Endothelial cell of umbilical vein (primary cell): Measurements from ENCODE around the gene SOX8.

Experiments used
- EZH2 ChIP-seq: IDR thresholded peaks from 2 replicates; pipeline ENCODE4 v1.6.1; 2012; ENCODE audit warnings: borderline replicate concordance, low read depth, mild to moderate bottlenecking, moderate library complexity, low read length, inconsistent platforms; ENCODE audit not compliant: severe bottlenecking
- FOS ChIP-seq: IDR thresholded peaks from 2 replicates; pipeline ENCODE4 v1.6.1; 2011; ENCODE audit warnings: mild to moderate bottlenecking, low read length, moderate library complexity, borderline replicate concordance; ENCODE audit not compliant: insufficient read depth
- MAX ChIP-seq: IDR thresholded peaks from 2 replicates; pipeline ENCODE4 v1.6.1; 2011; ENCODE audit not compliant: insufficient read depth, insufficient read length
- MYC ChIP-seq: IDR thresholded peaks from one replicate; pipeline ENCODE4 v1.6.1; 2011; ENCODE audit warnings: mild to moderate bottlenecking, low read depth, low read length
- POLR2A ChIP-seq: IDR thresholded peaks from 2 replicates; pipeline ENCODE4 v1.6.1; 2012; ENCODE audit warnings: low read depth, mild to moderate bottlenecking, control low read depth, low read length
- POLR2AphosphoS5 ChIP-seq: IDR thresholded peaks from 2 replicates; pipeline ENCODE4 v1.6.1; 2012; ENCODE audit warnings: low read depth, mild to moderate bottlenecking, control low read depth, low read length, moderate library complexity; ENCODE audit not compliant: insufficient read depth
- TF ChIP-seq, protein P1 (sequence below), 2 donors: IDR thresholded peaks; 1 replicate in 1 of 2; 2 replicates in 1 of 2; pipeline ENCODE4 v1.5.1; 2011; ENCODE audit warnings: low read length in 2 of 2, mild to moderate bottlenecking in 2 of 2, moderate library complexity in 2 of 2, control low read depth in 1 of 2, inconsistent platforms in 1 of 2, low read depth in 1 of 2; ENCODE audit not compliant: insufficient read depth in 1 of 2; ENCODE audit errors: extremely low read depth in 1 of 2

DNA sequence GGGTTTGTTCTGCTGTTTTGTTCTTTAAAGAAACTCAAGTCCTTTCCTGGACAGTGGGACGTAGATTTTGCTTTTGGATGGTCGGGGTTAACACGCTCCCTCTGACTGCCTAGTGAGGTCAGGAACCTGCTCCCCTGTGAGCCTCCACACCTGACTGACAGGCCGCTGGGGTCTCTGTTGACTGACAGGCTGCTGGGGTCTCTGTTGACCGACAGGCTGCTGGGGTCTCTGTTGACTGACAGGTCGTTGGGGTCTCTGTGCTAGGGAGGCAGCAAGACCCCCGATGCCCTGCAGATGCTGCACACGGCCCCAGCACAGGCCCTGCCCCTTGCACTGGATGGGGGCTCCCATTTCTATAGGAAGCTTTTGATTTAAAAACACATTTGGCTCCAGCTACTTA lies 44.3 kb upstream of the SOX8 start:
- TF ChIP-seq FOS (no peak), POLR2A (no peak), EZH2 (no peak), POLR2AphosphoS5 (no peak), MYC (no peak), MAX (no peak)
- TF ChIP-seq, protein P1, sequence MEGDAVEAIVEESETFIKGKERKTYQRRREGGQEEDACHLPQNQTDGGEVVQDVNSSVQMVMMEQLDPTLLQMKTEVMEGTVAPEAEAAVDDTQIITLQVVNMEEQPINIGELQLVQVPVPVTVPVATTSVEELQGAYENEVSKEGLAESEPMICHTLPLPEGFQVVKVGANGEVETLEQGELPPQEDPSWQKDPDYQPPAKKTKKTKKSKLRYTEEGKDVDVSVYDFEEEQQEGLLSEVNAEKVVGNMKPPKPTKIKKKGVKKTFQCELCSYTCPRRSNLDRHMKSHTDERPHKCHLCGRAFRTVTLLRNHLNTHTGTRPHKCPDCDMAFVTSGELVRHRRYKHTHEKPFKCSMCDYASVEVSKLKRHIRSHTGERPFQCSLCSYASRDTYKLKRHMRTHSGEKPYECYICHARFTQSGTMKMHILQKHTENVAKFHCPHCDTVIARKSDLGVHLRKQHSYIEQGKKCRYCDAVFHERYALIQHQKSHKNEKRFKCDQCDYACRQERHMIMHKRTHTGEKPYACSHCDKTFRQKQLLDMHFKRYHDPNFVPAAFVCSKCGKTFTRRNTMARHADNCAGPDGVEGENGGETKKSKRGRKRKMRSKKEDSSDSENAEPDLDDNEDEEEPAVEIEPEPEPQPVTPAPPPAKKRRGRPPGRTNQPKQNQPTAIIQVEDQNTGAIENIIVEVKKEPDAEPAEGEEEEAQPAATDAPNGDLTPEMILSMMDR (IDR thresholded peaks at IDR 0.05; ENCODE audit: extremely low read depth in 1 of 2, insufficient read depth in 1 of 2, low read depth in 1 of 2, low read length in 2 of 2) = no peak
